Stimulated activated CD8-positive, alpha-beta memory T cell treated with anti-CD3 and anti-CD28 coated beads, Interleukin-4, amount 100 ng/mL, for 1 hour (primary cell): ENCODE data around the gene SETBP1.
A peak's percentile ranks its signal among the peaks of the same experiment; 100 is the strongest.

ENCODE experiments used
- DNase-seq, 2 donors: peaks; one replicate each; pipeline ENCODE4 v3.0.0-alpha.2; 2020; ENCODE audit warnings: low read depth in 2 of 2, low spot score in 1 of 2

SETBP1 gene

GRCh38 chr18:45102126-45102525, 421.4 kb downstream of the SETBP1 start:
- no peak for DNase-seq

GRCh38 chr18:45102863-45103262, 422.2 kb downstream of the SETBP1 start:
- DNase-seq: no peak

GRCh38 chr18:45103319-45104048, 422.8 kb downstream of the SETBP1 start:
- no peak for DNase-seq

- DNase-seq: no peak
Measured at GRCh38 chr18:45104049-45104395, 423.3 kb downstream of the SETBP1 start.

GRCh38 chr18:45106331-45106774, 425.7 kb downstream of the SETBP1 start:
- peak in 1 of 2 donors; percentile 16 for DNase-seq

GRCh38 chr18:45107425-45107824, 426.7 kb downstream of the SETBP1 start:
- no peak for DNase-seq

- DNase-seq: no peak
Measured at GRCh38 chr18:45108754-45109153, 428.1 kb downstream of the SETBP1 start.

GRCh38 chr18:45109271-45109670, 428.6 kb downstream of the SETBP1 start:
- DNase-seq: no peak

GRCh38 chr18:45109706-45110105, 429.0 kb downstream of the SETBP1 start:
- DNase-seq: no peak

GRCh38 chr18:45110577-45111501, 430.2 kb downstream of the SETBP1 start:
- no peak for DNase-seq

GRCh38 chr18:45111502-45111848, 430.8 kb downstream of the SETBP1 start:
- DNase-seq: no peak

GRCh38 chr18:45112682-45113081, 432.0 kb downstream of the SETBP1 start:
- DNase-seq: no peak

- no peak for DNase-seq
Measured at GRCh38 chr18:45116116-45116515, 435.4 kb downstream of the SETBP1 start.
